SKM-1 treated with dmso at 0.1 percent for 144 hours (cell line): ENCODE data around the gene RAB22A.

ENCODE experiments used
- DNase-seq: peaks from one replicate; lab custom pipeline; 2025; ENCODE audit not compliant: unreplicated experiment; lab: John Stamatoyannopoulos, UW

Gene RAB22A, protein sequence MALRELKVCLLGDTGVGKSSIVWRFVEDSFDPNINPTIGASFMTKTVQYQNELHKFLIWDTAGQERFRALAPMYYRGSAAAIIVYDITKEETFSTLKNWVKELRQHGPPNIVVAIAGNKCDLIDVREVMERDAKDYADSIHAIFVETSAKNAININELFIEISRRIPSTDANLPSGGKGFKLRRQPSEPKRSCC

DNA sequence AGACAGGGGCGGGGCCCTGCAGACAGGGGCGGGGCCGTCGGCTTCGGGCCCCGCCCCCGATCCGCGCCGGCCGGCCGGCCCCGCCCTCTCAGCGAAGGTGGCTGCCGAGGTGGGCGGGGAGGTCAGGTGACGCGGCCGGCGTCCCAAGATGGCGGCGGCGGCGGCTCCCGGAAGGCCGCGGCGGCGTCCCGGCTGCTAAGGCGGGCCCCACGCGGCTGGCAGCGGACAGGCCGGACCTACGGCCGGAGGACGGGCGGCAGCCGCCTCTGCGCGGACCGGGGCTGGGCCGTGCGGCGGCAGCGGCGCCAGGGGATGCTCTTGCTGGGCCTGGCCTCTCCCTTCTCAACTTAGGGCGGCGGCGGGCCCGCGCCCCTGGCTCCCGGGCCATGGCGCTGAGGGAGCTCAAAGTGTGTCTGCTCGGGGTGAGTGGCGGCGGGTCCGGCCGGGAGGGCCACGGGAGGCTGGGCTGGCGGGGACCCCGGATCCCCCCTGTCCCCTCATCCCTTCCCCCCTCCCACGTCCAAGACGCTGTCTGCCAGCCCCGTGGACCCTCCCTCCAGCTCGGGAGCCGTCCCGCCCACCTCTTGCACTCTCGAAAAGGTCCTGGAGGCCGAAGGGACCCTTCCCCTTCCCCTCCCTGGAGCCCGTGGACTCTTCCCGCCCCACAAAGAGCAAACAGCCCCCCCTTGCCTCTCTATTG is at the start of gene RAB22A:
TSS of gene RAB22A (plus strand) at position 125 of the 700 bp plus-strand sequence. CDS start at position 387, 262 bp downstream.
- peak; percentile 59 for DNase-seq

DNA sequence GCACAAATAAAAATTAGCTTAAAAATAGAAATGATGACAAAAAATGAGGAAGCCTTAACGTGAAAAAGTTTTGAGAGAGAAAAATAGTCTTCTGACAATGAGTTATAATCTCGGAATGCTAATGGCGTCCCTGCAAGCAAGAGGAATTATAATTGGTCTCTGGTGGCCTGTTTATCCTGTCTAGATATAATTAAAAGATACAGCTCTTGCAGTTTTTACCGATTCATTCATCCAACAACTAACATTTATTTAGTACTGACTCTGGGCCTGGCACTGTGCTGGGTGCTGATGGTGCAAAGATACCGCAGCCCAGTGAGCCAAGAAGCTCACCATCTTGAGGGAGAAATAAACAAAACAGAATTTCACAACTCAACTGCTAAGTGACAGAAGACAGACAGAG is 49.5 kb upstream of the RAB22A start:
- no peak for DNase-seq

DNA sequence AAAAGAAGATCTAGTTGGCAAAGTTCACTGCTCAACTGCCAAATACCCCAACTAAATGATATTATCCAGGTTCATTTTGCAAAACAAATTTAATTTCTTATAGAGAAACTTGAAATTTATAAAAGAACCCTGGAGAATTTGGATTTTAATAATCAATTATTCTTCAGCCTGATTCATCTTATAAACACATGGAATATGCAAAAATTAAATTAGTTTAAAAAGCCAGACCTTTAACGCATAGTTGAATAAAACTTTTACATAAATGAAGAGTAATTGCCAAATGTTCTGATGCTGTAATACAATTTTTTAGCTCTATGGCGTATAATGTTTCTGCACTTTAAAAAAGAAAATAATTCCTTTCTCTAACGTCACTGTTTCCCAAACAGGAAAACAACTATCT is 47.9 kb upstream of the RAB22A start:
- no peak for DNase-seq

DNA sequence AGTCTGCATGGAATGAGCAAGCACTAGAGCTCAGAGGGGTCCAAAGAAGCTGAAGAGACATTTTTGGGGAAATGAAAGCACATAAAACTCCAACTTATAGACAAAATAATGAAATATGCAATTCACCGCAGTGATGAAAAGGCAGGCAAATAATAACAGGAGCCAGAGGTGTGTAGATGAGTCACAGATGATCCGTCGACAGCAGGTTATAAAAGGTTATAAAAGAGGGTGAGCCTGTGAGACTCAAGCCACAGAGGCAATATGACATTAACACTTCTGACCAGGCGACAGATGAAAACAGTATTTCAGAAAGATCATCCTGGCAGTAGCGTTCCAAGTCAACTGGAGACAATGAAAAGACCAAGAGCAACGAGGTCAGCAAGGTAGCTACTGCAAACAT is 45.2 kb upstream of the RAB22A start:
- DNase-seq: no peak

DNA sequence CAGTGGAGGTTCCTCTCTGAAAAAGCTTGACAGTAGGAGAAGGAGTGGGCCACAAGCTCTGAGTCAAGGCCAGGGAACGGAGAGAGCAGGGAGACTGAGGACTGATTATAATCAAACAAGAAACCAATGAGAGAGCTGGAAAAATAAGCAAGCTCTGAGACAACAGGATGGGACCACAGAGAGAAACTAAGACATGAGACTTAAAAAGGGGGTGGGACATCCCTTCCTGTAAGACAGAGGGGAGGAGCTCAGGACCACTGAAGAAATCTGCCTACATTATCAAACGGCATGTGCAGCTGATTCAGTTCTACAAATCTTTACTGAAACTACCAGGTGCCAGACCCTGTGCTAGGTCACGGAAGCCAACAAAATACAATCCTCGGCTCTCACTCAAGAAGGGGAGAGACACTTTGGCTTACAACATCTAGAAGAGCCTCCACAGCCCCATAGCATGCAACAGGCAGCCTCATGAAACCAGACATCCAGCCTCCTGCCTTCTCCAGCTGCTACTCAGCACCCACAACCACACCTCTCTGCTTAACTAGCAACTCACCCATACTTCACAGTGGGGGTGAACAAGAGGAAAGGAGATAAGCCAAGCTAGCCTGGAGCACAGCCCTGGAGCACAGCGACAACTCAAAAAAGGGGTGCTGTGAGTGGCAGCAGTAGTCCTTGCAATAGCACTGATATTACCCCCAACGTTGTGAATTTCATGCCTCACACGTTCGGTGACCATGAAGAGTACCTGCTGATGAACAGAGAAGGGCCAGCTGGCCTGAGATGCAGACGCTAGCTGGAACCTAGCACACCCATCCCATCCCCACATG is 41.9 kb upstream of the RAB22A start:
- DNase-seq: no peak

DNA sequence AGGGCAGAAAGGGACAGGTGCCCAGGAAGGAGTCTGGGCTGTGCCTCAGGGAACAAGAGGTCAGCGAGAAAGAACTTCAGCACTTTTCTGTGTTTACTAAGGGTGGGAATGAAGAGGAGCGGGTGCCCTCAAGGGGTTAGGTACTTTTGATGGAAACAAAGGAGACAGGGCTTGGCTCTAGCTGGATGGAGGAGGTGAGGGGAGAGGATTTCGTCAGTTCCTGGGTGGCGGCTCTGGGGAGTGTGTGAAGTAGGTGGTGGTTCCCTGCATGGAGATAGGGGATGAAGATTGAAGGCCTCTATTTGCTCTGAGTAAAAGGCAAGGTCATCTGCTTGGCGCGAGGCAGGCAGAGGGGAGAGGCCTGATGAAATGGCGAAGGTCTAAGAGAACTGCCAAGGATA is 41.1 kb upstream of the RAB22A start:
- no peak for DNase-seq

DNA sequence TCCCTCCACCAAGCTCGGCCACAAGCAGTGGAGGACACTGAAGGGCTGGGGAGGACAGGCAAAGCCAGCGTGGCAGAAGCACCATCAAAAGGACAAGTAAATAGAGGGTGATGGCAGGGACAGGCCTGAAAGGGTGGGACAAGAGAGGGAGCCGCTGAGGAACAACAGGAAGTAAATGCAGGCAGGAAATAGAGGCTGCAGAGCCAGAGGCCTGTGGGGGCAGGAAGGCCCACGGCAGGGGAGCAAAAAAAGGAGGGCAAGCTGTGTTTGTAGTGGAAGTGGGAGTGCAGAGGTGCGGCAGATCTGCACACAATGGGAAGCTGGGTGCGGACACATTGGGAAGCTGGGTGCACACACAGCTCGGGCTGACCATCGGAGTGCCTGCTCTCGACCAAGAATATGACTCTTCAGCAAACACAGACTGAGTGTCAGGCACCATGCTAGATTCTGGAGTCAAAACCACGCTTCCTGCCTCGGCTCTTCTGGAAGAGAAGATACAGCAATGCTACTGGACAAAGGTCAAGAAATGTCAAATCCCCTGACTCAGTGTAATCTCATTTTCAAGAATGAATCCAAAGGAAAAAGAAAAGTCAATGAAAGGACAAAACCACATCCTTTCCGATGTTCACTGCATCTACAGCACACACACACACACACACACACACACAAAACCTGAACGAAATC is 40.4 kb upstream of the RAB22A start:
- no peak for DNase-seq

DNA sequence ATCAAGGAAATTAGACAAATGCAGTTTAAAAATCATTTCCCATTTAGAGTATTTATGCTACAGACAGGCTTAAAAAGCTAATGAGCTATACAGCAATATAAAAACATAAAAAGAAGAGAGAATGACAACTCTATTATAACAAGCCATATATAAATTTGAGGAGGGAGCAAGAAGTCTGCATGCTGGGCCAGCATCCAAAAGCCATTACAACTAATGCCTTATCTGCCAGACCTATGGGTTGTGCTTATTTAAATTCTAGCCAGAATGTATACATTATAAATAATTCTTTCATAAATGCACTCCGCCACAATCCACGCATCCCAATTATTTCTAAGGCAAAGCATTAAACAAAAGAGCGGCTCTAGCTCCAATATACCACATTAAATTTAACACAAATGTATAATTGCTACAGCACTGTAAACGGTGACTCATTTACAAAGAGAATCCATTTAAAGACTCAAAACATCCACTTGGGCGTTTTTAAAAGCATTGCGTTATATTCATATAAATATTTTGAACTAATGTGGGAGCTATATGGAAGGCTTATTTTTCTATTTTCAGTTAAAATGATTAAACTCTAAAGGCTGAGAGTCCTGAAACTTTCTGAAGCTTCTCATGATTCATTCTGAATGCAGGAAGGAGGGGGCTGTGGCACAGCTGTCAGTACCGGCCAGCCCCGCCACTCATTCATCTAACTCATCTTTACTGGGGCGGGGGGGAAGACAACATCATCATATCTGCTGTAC is 37.7 kb upstream of the RAB22A start:
- no peak for DNase-seq

DNA sequence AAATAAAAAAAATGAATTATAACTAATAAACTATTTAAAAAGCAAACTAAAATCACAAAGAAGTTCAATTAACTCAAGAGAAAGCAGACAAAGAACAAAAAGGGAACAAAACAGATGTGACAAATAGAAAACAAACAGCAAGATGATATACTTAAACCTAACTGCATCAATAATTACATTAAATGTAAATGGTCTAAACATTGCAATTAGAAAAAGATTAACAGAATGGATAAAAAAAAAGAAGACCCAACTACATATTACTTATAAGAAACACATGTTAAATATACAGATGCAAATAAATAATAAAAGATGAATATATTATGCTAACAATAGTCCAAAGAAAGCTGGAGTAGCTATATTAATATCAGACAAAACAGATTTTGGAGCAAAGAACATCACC is 35.1 kb upstream of the RAB22A start:
- DNase-seq: no peak

DNA sequence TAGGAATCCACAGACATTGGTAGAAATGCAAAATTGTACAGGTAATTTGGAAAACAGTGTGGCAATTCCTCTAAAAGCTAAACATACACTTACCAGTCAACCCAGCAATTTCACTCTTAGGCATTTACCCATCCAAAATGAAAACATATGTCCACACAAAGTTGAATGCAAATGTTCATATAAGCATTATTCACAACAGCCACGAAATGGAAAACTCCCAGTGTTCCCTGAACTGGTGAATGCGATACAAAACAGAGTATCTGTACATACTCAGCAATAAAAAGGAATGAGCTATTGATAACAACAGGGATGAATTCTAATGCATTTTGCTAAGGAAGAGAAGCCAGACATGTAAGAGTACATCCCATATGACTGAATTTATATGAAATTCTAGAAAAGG is 32.4 kb upstream of the RAB22A start:
- no peak for DNase-seq

DNA sequence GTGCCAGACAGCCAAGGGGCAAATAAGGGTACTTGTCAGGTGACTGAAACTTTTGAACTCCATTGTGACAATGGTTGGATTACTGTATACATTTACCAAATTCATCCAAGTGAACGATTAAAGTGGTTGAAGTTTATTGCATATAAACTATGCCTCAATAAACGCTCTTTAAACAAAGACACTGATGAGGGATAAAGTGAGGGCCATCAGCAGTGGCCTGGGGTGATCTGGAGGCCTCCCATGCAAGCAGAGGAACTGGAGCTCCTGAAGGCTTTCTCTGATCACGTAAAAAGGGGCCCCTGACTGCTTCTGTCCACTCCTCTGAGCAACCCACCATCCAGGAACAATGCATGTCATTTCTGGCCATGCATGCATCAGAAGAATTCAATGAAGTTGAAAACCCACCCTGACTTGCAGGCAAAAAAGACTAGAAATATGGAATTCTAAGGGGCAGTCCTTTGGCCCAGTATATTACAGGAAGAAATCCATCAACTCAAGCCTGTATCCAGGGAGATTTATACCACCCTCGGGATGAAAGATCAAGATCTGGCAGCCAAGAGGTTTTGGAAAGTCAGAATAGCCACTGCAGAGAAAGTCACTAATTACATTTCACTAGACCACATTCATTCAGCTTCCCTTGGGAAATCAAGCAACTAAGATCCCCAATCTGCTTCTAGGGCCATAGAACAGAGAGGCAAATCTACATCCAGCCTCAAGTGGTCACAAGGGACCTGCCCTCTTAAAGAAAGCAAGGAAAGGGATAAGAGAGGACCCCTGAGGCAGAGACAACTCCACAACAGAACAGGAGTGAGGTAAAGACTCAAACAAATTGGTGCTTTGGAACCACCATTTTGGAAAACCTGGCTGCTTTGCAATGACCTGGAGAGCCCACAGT is 31.7 kb upstream of the RAB22A start:
- no peak for DNase-seq

DNA sequence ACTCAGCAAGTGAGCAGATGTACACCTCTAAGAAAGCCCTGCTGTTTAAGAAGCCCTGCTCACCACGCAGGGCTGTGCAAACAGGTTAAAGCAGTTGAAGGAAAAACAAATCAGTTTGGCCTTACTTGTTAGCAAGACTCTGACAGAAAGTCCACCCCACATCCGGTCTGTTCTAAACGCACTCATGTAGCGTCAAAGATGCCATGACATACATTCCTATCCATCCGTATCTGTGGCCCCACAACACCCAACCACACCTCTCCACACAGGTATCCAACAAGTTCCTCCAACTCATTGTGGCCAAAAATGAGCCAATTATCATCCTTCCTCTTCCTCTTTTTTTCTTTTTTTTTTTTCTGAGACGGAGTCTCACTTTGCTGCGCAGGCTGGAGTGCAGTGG is 22.8 kb upstream of the RAB22A start:
- peak; percentile 3 for DNase-seq

DNA sequence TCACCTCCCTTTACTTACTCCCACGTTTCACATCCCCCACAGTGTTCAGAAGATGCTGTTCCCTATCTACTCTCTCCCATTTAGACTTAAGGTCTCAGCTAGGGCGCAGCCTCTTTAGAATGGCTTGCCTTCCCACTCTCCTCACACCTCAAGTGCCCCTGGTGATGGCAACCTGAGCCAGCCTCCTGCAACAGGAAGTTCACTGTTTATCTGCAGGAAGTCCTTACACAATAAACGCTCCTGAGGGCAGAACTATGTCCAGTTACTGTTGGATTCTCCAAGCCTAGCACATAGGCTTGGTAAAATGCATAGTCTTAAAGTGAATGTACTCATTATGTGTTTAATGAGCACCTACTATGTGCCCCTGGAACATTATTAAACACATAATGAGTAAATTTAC is 21.9 kb upstream of the RAB22A start:
- no peak for DNase-seq

DNA sequence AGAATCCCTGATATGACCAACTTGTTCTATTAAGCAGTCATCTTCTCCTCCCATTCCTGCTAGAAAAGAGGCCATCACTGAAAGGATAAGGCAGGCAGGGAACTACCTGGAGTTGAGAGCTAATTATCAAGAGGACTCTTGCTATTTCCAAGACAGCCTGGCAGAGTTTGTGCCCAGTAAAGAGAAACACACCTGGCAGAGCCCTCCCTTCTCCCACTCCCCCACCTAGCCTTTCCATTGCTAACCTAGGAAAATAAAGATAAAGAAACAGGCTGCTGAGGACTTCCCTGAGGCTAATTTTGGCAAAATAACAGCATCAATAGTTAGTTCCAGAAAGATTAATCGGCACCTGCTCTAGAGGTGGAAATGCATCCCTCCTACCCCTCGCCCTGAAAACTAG is 20.4 kb upstream of the RAB22A start:
- DNase-seq: no peak

DNA sequence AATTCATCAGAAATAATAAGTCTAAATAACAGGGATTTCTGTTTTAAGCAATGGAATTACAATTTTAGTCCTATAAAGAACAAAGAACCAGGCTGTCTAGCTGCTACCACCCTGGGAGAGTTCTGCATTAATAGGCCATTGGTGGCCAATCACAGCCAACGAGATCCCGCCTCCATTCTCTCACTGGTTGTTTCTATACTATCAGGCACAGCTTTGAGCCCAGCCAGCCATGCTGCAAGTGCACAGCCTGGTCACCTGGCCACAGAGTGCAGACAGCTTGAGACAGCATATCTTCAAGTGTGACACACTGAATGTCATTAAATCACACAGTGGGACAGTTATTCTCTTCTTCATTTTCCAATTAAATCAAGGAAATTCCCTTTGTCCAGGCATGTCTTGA is 16.1 kb upstream of the RAB22A start:
- DNase-seq: no peak

DNA sequence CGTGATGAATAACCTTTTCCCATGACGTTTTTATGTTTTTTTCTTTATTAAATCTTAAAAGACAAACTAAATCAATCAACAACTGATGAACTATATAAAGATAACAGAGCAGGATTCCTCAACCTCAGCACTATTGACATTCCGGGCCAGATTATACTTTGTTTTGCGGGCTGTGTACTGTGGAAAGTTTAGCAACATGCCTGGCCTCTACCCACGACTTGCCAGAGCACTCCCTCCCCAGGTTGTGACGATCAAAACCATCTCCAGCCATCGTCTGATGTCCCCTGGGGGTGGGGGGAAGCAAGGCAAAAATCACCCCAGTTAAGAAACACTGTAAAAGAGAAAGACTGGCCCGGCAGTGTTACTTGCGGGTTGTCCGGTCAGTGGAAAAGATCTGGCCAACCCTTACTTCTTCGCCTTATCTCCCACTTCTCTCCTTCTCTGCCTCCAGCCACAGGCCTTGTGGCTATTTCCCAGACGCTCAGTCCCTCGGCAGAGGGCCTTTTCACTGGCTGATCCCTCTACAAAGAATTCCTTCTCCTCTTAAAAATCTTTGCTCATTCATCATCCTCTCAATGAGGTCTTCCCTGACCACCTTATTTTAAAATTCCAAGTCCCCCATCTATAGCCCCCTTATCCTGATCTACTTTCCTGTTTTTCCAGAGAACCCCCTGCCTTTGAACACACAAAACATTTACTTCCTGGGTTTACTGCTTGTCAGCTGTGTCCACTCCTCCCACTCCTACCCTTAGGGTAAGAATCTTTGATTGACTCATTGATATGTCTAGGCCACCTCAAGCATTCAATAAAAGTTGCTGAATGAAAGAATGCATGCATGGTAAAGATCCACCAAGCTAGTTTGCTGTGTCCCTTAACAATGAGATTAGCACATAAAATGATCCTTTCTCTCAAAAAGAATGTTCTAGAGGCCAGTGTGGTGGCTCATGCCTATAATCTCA is 14.7 kb upstream of the RAB22A start:
- DNase-seq: no peak

DNA sequence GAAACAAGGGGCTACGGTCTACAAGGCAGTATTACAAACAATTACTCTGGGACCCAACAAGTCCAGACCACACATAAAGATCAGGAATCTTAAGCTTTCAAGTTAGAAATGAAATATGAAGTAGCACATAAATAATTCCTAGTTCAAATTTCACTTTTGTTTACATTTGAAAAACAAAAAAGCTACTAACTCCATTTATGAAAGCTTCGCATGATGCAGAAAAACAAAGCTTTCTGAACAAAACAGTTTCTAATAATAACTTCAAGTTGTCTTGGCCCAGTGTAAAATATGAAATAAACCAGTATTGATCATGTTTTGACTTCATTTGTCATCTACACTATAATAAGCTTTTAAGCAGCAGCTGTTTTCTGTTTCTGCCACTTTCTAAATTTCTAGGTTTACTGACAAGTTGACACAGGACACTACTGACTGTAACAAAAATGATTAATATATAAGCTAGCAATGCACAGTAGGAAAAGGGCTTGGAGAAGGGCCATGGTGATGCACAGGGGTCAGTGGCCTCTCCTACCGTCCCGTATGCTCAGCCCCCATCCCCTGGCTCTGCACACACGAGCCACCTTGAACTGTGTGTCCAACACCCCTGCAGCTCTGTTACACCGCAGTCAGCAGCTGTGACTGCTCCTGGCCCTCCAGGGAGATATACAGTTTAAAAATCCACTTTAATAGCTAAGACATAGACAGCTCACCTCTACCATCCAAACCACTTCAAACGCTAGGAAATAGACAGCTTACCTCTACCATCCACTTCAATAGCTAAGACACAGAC is 13.3 kb upstream of the RAB22A start:
- DNase-seq: no peak

DNA sequence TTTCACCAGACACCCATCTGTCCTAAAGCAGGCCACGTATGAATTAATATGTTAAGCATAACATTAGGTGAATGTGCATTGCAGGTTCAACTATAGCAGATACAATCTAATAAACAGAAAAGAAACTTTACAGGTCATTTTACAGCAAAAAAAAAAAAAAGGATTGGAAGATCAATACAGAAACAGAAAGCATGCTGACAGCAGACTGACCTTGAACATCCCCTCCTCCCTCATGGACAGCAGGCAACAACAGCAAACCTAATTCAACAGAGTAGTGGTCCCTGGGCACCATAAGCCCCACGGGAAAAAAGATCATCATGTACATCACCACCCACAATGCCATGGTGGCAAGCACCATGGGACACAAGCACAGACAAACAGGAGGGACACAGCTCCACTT is 12.1 kb upstream of the RAB22A start:
- DNase-seq: no peak
